ENCODE data around the gene SLC9A9. TPM values are rescaled to one million over a fixed set of nuclear protein-coding genes. Genes with fewer than 3 reads are reported as not detected.

SLC9A9 gene
- total and polyA plus RNA-seq, 12 donors: 1.3 to 8.4 (median 3.0) TPM

DNA sequence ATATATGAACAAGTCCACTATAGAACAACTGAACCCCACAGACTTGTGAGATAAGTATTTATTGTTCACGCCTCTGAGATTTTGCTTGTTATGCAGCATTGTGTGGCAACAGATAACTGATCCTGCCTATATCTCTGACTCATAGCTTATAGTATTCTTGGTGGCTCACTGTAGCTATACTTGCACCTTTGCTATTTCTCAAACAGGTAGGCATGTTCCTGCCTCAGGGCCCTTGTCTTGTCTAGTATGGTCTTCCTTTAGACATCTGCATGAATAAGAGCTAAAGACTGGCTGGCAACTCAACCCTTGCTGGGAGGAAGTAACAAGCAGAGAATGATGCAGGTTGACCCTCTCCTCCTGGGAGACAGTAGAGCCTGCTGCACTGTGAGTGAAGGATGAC lies 472.6 kb downstream of the SLC9A9 start:
- H3K4me1 ChIP-seq: no peaks in the 10 kb centered on the region
- intact Hi-C loops (cut with DNase I): no loop called here
- DNase-seq (no peak), ATAC-seq (no peak)
- H3K36me3 ChIP-seq: peaks cover 0 to 2% (median 0%) of the 10 kb centered on the region in 9 donors
- H3K27ac ChIP-seq: no peak overlapping the region
- H3K27me3 ChIP-seq: no peaks in the 10 kb centered on the region
- H3K4me3 ChIP-seq: no peak overlapping the region
- WGBS, 2 donors: 87 to 92% methylated on average over 1 of the region's 1 CpG
- TF ChIP-seq, protein P1, sequence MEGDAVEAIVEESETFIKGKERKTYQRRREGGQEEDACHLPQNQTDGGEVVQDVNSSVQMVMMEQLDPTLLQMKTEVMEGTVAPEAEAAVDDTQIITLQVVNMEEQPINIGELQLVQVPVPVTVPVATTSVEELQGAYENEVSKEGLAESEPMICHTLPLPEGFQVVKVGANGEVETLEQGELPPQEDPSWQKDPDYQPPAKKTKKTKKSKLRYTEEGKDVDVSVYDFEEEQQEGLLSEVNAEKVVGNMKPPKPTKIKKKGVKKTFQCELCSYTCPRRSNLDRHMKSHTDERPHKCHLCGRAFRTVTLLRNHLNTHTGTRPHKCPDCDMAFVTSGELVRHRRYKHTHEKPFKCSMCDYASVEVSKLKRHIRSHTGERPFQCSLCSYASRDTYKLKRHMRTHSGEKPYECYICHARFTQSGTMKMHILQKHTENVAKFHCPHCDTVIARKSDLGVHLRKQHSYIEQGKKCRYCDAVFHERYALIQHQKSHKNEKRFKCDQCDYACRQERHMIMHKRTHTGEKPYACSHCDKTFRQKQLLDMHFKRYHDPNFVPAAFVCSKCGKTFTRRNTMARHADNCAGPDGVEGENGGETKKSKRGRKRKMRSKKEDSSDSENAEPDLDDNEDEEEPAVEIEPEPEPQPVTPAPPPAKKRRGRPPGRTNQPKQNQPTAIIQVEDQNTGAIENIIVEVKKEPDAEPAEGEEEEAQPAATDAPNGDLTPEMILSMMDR (IDR thresholded peaks at IDR 0.05): no peak
- no peaks in the 10 kb centered on the region for H3K9me3 ChIP-seq

GRCh38 chr3:143367171-143367570 lies 481.1 kb downstream of the SLC9A9 start:
- TF ChIP-seq, protein P1 (IDR thresholded peaks at IDR 0.05): no peak
- H3K27ac ChIP-seq: no peak overlapping the region
- no peaks in the 10 kb centered on the region for H3K9me3 ChIP-seq
- intact Hi-C loops (cut with DNase I): no loop called here
- H3K36me3 ChIP-seq: no peaks in the 10 kb centered on the region
- ATAC-seq (no peak), DNase-seq (no peak)
- no peak overlapping the region for H3K4me3 ChIP-seq
- H3K4me1 ChIP-seq: no peaks in the 10 kb centered on the region
- 37 to 44% methylated on average over 1 of the region's 1 CpG for WGBS, 2 donors
- no peaks in the 10 kb centered on the region for H3K27me3 ChIP-seq

GRCh38 chr3:143366672-143367071 lies 481.6 kb downstream of the SLC9A9 start:
- TF ChIP-seq, protein P1 (IDR thresholded peaks at IDR 0.05): no peak
- H3K4me1 ChIP-seq: no peaks in the 10 kb centered on the region
- no peaks in the 10 kb centered on the region for H3K9me3 ChIP-seq
- H3K4me3 ChIP-seq: no peak overlapping the region
- H3K27me3 ChIP-seq: no peaks in the 10 kb centered on the region
- H3K36me3 ChIP-seq: no peaks in the 10 kb centered on the region
- intact Hi-C loops (cut with DNase I): no loop called here
- WGBS, 2 donors: 62 to 69% methylated on average over 1 of the region's 1 CpG
- H3K27ac ChIP-seq: no peak overlapping the region
- ATAC-seq (no peak), DNase-seq (no peak)

- intact Hi-C loops (cut with DNase I): no loop called here
Observed at GRCh38 chr3:143363949-143364348, 484.3 kb downstream of the SLC9A9 start.

More at GRCh38 chr3:143363949-143364348, 484.3 kb downstream of the SLC9A9 start:
- no peak overlapping the region for H3K4me3 ChIP-seq
- TF ChIP-seq, protein P1 (IDR thresholded peaks at IDR 0.05): no peak
- DNase-seq: no peak
- peaks cover 0 to 2% (median 0%) of the 10 kb centered on the region in 9 donors for H3K4me1 ChIP-seq
- no peaks in the 10 kb centered on the region for H3K27me3 ChIP-seq
- no peaks in the 10 kb centered on the region for H3K36me3 ChIP-seq
- WGBS, 2 donors: 92 to 94% methylated on average over 1 of the region's 1 CpG
- peaks cover 0 to 9% (median 0%) of the 10 kb centered on the region in 11 donors for H3K9me3 ChIP-seq
- no peak overlapping the region for H3K27ac ChIP-seq
- no peak for ATAC-seq

Data from heart right ventricle (tissue), 16 donors.